ENCODE data around the gene TBC1D17. TPM values are rescaled to one million over a fixed set of nuclear protein-coding genes. Genes with fewer than 3 reads are reported as not detected.

Gene TBC1D17
- total and polyA plus RNA-seq, 2 of the 13 experiments (the other 11 are each of a cell fraction or from before 2014, with no cell fraction given), result 9.7 to 16.9 TPM

- Histone ChIP-seq H3K4me1 (ENCODE audit: insufficient read depth, low read length) (peaks cover 24% of the 10 kb centered on the region), H3K79me2 (ENCODE audit: insufficient read depth, low read length) (peaks cover 17% of the 10 kb centered on the region), H4K20me1 (ENCODE audit: insufficient read depth, low read length) (no peaks in the 10 kb centered on the region), H2AFZ (ENCODE audit: low read length) (no peak overlapping the region), H3K27ac (ENCODE audit: extremely low read length, insufficient read depth, low read length) (peak overlapping the region; percentile 57), H3K9ac (ENCODE audit: insufficient read depth, low read depth, low read length) (peak overlapping the region; percentile 10; the same call in 1 of the 2 replicates), H3K4me3 (replicated peaks in 1 of 3; ENCODE audit: insufficient read depth in 1 of 3, low read depth in 2 of 3, low read length in 3 of 3) (no peak overlapping the region), H3K27me3 (ENCODE audit: control insufficient read depth in 1 of 2, insufficient read depth in 2 of 2, low read length in 2 of 2) (no peaks in the 10 kb centered on the region), H3K9me3 (ENCODE audit: low read length) (no peaks in the 10 kb centered on the region), H3K36me3 (replicated peaks in 1 of 2; ENCODE audit: control insufficient read depth in 1 of 2, insufficient read depth in 2 of 2, low read length in 2 of 2) (peaks cover 26 to 45% of the 10 kb centered on the region in 2 experiments), H3K4me2 (ENCODE audit: low read depth, low read length) (peak overlapping the region; percentile 18; the same call in 1 of the 2 replicates)
- 90% methylated on average over 12 of the region's 21 CpGs for WGBS (ENCODE audit: low lambda C conversion rate)
- ChIA-PET CTCF (ENCODE audit: low intra/inter-chr PET ratio, low total read pairs) (interaction anchor here (1.2 kb wide), 1 partner anchor 71 kb away, joined by 4 read pairs; no protein-coding TSS in a partner anchor), POLR2A (interaction anchor here (2.5 kb wide), 1 partner anchor 17 kb away, joined by 17 read pairs; the partner anchor contains the start of genes ATF5 and NUP62)
- in situ Hi-C loops (cut with HindIII; ENCODE audit: extremely low pct_ligation_motif_present, low pct_unique_long_range_greater_than_20kb) (no loop called here), intact Hi-C loops (cut with micrococcal nuclease; ENCODE audit: unreplicated experiment) (no loop called here)
- ATAC-seq (peak; percentile 75), FAIRE-seq (peak; percentile 30), DNase-seq (ENCODE audit: low spot score) (peak; percentile 44)
- BruUV-seq (replicated peaks), result no TSS peak
- TF ChIP-seq ZNF580 (CRISPR knock-in tag; IDR thresholded peaks at IDR 0.05; ENCODE audit: borderline replicate concordance, low read depth) (no peak), XRCC5 (optimal IDR thresholded peaks at IDR 0.05; ENCODE audit: low read length) (peak; percentile 33), NAIF1 (CRISPR knock-in tag; IDR thresholded peaks at IDR 0.05; ENCODE audit: borderline replicate concordance) (no peak), ZBTB4 (CRISPR knock-in tag; IDR thresholded peaks at IDR 0.05; ENCODE audit: borderline replicate concordance) (peak; percentile 97), KDM4B (CRISPR knock-in tag; IDR thresholded peaks at IDR 0.05) (no peak)
- TF ChIP-seq, protein P1, sequence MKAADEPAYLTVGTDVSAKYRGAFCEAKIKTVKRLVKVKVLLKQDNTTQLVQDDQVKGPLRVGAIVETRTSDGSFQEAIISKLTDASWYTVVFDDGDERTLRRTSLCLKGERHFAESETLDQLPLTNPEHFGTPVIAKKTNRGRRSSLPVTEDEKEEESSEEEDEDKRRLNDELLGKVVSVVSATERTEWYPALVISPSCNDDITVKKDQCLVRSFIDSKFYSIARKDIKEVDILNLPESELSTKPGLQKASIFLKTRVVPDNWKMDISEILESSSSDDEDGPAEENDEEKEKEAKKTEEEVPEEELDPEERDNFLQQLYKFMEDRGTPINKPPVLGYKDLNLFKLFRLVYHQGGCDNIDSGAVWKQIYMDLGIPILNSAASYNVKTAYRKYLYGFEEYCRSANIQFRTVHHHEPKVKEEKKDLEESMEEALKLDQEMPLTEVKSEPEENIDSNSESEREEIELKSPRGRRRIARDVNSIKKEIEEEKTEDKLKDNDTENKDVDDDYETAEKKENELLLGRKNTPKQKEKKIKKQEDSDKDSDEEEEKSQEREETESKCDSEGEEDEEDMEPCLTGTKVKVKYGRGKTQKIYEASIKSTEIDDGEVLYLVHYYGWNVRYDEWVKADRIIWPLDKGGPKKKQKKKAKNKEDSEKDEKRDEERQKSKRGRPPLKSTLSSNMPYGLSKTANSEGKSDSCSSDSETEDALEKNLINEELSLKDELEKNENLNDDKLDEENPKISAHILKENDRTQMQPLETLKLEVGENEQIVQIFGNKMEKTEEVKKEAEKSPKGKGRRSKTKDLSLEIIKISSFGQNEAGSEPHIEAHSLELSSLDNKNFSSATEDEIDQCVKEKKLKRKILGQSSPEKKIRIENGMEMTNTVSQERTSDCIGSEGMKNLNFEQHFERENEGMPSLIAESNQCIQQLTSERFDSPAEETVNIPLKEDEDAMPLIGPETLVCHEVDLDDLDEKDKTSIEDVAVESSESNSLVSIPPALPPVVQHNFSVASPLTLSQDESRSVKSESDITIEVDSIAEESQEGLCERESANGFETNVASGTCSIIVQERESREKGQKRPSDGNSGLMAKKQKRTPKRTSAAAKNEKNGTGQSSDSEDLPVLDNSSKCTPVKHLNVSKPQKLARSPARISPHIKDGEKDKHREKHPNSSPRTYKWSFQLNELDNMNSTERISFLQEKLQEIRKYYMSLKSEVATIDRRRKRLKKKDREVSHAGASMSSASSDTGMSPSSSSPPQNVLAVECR (CRISPR knock-in tag; IDR thresholded peaks at IDR 0.05; ENCODE audit: borderline replicate concordance), result peak; percentile 45; the same call in 1 of the 2 replicates
- TF ChIP-seq, protein P2, sequence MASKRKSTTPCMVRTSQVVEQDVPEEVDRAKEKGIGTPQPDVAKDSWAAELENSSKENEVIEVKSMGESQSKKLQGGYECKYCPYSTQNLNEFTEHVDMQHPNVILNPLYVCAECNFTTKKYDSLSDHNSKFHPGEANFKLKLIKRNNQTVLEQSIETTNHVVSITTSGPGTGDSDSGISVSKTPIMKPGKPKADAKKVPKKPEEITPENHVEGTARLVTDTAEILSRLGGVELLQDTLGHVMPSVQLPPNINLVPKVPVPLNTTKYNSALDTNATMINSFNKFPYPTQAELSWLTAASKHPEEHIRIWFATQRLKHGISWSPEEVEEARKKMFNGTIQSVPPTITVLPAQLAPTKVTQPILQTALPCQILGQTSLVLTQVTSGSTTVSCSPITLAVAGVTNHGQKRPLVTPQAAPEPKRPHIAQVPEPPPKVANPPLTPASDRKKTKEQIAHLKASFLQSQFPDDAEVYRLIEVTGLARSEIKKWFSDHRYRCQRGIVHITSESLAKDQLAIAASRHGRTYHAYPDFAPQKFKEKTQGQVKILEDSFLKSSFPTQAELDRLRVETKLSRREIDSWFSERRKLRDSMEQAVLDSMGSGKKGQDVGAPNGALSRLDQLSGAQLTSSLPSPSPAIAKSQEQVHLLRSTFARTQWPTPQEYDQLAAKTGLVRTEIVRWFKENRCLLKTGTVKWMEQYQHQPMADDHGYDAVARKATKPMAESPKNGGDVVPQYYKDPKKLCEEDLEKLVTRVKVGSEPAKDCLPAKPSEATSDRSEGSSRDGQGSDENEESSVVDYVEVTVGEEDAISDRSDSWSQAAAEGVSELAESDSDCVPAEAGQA (IDR thresholded peaks at IDR 0.05; ENCODE audit: low read depth), result 0 out of 2 replicates have a peak, but pooled peaks have one; percentile 54
- TF ChIP-seq, protein P2 (CRISPR knock-in tag; IDR thresholded peaks at IDR 0.05; ENCODE audit: borderline replicate concordance), result no peak
Measured at GRCh38 chr19:49912965-49913685, 35.6 kb downstream of the TBC1D17 start.
